Measurements from ENCODE around the gene UMODL1. TPM values are rescaled to one million over a fixed set of nuclear protein-coding genes. Genes with fewer than 3 reads are reported as not detected.

Gene UMODL1
- total RNA-seq, 4 donors from 2014 or later, result 0.15 to 0.21 TPM; not detected in 2

GRCh38 chr21:42056996-42057689 is 14.0 kb upstream of the UMODL1 start:
- TF ChIP-seq POLR2AphosphoS5 (IDR thresholded peaks at IDR 0.05) (no peak), CTCF (IDR thresholded peaks at IDR 0.05) (no peak), POLR2A (IDR thresholded peaks at IDR 0.05) (no peak), EP300 (IDR thresholded peaks at IDR 0.05) (no peak)
- no peaks in the 10 kb centered on the region for H3K27me3 ChIP-seq
- no peaks in the 10 kb centered on the region for H3K9me3 ChIP-seq
- H3K4me3 ChIP-seq, result peak overlapping the region; percentile 20
- peak overlapping the region; percentile 60 for H3K27ac ChIP-seq
- no peak for DNase-seq (ENCODE audit: low spot score in 2 of 2)
- 23% methylated on average over 17 of the region's 17 CpGs for WGBS
- peaks cover 42% of the 10 kb centered on the region for H3K4me1 ChIP-seq
- no peaks in the 10 kb centered on the region for H3K36me3 ChIP-seq

- Histone ChIP-seq H3K36me3 (no peaks in the 10 kb centered on the region), H3K4me1 (peaks cover 50% of the 10 kb centered on the region), H3K9me3 (no peaks in the 10 kb centered on the region), H3K27me3 (no peaks in the 10 kb centered on the region), H3K4me3 (no peak overlapping the region), H3K27ac (peak overlapping the region; percentile 60)
- WGBS, result 64% methylated on average over 11 of the region's 11 CpGs
- TF ChIP-seq CTCF (IDR thresholded peaks at IDR 0.05), result no peak
- TF ChIP-seq EP300 (IDR thresholded peaks at IDR 0.05), result no peak
- no peak for TF ChIP-seq POLR2AphosphoS5 (IDR thresholded peaks at IDR 0.05)
- no peak for TF ChIP-seq POLR2A (IDR thresholded peaks at IDR 0.05)
- DNase-seq (ENCODE audit: low spot score in 2 of 2), result no peak
Observed at GRCh38 chr21:42057851-42058437, 13.2 kb upstream of the UMODL1 start.

- H3K27ac ChIP-seq, result no peak overlapping the region
- no peak for TF ChIP-seq CTCF (IDR thresholded peaks at IDR 0.05)
- TF ChIP-seq POLR2A (IDR thresholded peaks at IDR 0.05), result no peak
- no peak for TF ChIP-seq EP300 (IDR thresholded peaks at IDR 0.05)
- no peak for TF ChIP-seq POLR2AphosphoS5 (IDR thresholded peaks at IDR 0.05)
Observed at GRCh38 chr21:42058631-42059111, 12.4 kb upstream of the UMODL1 start.

GRCh38 chr21:42059141-42059540 is 12.0 kb upstream of the UMODL1 start:
- Histone ChIP-seq H3K4me3 (no peak overlapping the region), H3K4me1 (peaks cover 62% of the 10 kb centered on the region), H3K27me3 (no peaks in the 10 kb centered on the region), H3K27ac (no peak overlapping the region), H3K9me3 (no peaks in the 10 kb centered on the region), H3K36me3 (no peaks in the 10 kb centered on the region)
- TF ChIP-seq POLR2AphosphoS5 (IDR thresholded peaks at IDR 0.05), result no peak
- TF ChIP-seq CTCF (IDR thresholded peaks at IDR 0.05), result no peak
- no peak for TF ChIP-seq POLR2A (IDR thresholded peaks at IDR 0.05)
- TF ChIP-seq EP300 (IDR thresholded peaks at IDR 0.05), result no peak
- no peak for DNase-seq (ENCODE audit: low spot score in 2 of 2)
- WGBS, result 93% methylated on average over 7 of the region's 9 CpGs

More at GRCh38 chr21:42058631-42059111, 12.4 kb upstream of the UMODL1 start:
- DNase-seq (ENCODE audit: low spot score in 2 of 2), result no peak
- Histone ChIP-seq H3K4me3 (no peak overlapping the region), H3K36me3 (no peaks in the 10 kb centered on the region), H3K9me3 (no peaks in the 10 kb centered on the region), H3K27me3 (no peaks in the 10 kb centered on the region), H3K4me1 (peaks cover 57% of the 10 kb centered on the region)
- 94% methylated on average over 11 of the region's 11 CpGs for WGBS

- no peak overlapping the region for H3K27ac ChIP-seq
- peaks cover 66% of the 10 kb centered on the region for H3K4me1 ChIP-seq
- no peaks in the 10 kb centered on the region for H3K27me3 ChIP-seq
- TF ChIP-seq POLR2AphosphoS5 (IDR thresholded peaks at IDR 0.05) (no peak), EP300 (IDR thresholded peaks at IDR 0.05) (no peak), POLR2A (IDR thresholded peaks at IDR 0.05) (no peak), CTCF (IDR thresholded peaks at IDR 0.05) (no peak)
- 93% methylated on average over 10 of the region's 10 CpGs for WGBS
- H3K4me3 ChIP-seq, result no peak overlapping the region
- DNase-seq (ENCODE audit: low spot score in 2 of 2), result no peak
- no peaks in the 10 kb centered on the region for H3K36me3 ChIP-seq
- no peaks in the 10 kb centered on the region for H3K9me3 ChIP-seq
Observed at GRCh38 chr21:42059721-42060120, 11.4 kb upstream of the UMODL1 start.

Measured in suprapubic skin (tissue), 4 donors.